Heart left ventricle (tissue), 13 donors: ENCODE results near the gene TAF9.

Source experiments
- CTCF ChIP-seq, 12 donors: fragments of 200-600 bp; sonication (generic) in 4 of 12; IDR thresholded peaks; one replicate each; pipeline versions ENCODE4 v1.5.0 to v1.8.0; 2018 to 2022; ENCODE audit warnings: antibody characterized with exemption in 12 of 12, mild to moderate bottlenecking in 5 of 12
- POLR2A ChIP-seq, 2 donors: fragments of 450-650 bp; IDR thresholded peaks; one replicate each; pipeline ENCODE4 v1.6.1; 2017; ENCODE audit warnings: antibody characterized with exemption in 2 of 2, mild to moderate bottlenecking in 2 of 2, moderate library complexity in 2 of 2
- donor health status: ischemic (EF 13 %, LVEDD 7.1; RV severe dilation, severe dysfunction).
- donor health status: DM: no; HTN: yes; CAD: no.
- donor health status: DM: no; HTN: no; CAD: no.
- donor health status: ischemic (EF 25% LVEDD 6.9; RV normal size, moderate dysfunction).
- donor health status: ischemic (EF 25% LVEDD 5.7; RV mildly dilated, moderate dysfunction).
- donor health status: ischemic (EF 35%, LVEDD 5.7; RV mildly dilated, moderate dysfunction).
- donor health status: nonischemic (EF 11% LVEDD 7.7; RV severe dilation, severe dysfunction).
- donor health status: DM: yes; HTN: yes; CAD: no.
- donor health status: PGD.
- donor health status: ischemic (EF 29% LVEDD 5.4; RV normal size, mild dysfunction).
- donor health status: nonischemic (EF 23%, LVEDD 6.1; RV moderate dilation, normal function).

GRCh38 chr5:69364414-69364813 is 4.9 kb downstream of the TAF9 start:
- peak in 5 of 12 donors; percentile 8 to 32 (median 27) for TF ChIP-seq CTCF (IDR thresholded peaks at IDR 0.05)
- no peak for TF ChIP-seq POLR2A (IDR thresholded peaks at IDR 0.05)
